ENCODE results near the gene FAM184B.

FAM184B gene

GRCh38 chr4:17816142-17816541 lies 34.7 kb upstream of the FAM184B start:
- no peak overlapping the region for H3K14ac ChIP-seq (ENCODE audit: low read length)
- no peak overlapping the region for H3K9ac ChIP-seq (ENCODE audit: low read depth, low read length, poor library complexity)
- H3K4me1 ChIP-seq (ENCODE audit: control insufficient read depth in 2 of 2, insufficient read depth in 1 of 2, low read depth in 1 of 2, low read length in 2 of 2), result peaks cover 0 to 4% of the 10 kb centered on the region in 2 donors
- no peak overlapping the region for H4K91ac ChIP-seq (ENCODE audit: low read depth, low read length, poor library complexity)
- no peaks in the 10 kb centered on the region for H3K27me3 ChIP-seq (ENCODE audit: control insufficient read depth in 3 of 3, insufficient read depth in 3 of 3, low read depth in 1 of 3, low read length in 3 of 3)
- peaks cover 6 to 87% of the 10 kb centered on the region in 2 donors for H3K36me3 ChIP-seq (replicated peaks in 1 of 2; ENCODE audit: control insufficient read depth in 2 of 2, insufficient read depth in 2 of 2, low read length in 2 of 2)
- no CpG with 5 or more reads among the region's 12 CpGs for WGBS, 2 donors (ENCODE audit: extremely low coverage in 2 of 2, insufficient read length in 2 of 2, insufficient replicate concordance in 1 of 2)
- no peak overlapping the region for H2BK120ac ChIP-seq (ENCODE audit: low read depth, low read length)
- no peak overlapping the region for H2BK5ac ChIP-seq (ENCODE audit: low read length)
- no peak overlapping the region for H2BK12ac ChIP-seq (ENCODE audit: low read length)
- H3K4ac ChIP-seq (ENCODE audit: low read length), result no peak overlapping the region
- H2AFZ ChIP-seq (ENCODE audit: low read length), result no peak overlapping the region
- no peaks in the 10 kb centered on the region for H3K79me1 ChIP-seq (ENCODE audit: low read depth, low read length)
- no peaks in the 10 kb centered on the region for H3K9me3 ChIP-seq (replicated peaks in 1 of 2; ENCODE audit: control insufficient read depth in 2 of 2, insufficient read depth in 1 of 2, low read depth in 1 of 2, low read length in 2 of 2)
- H4K8ac ChIP-seq (ENCODE audit: low read depth, low read length), result no peak overlapping the region
- H3K4me2 ChIP-seq (ENCODE audit: insufficient read depth, low read length, poor library complexity, severe bottlenecking), result no peak overlapping the region
- H2AK5ac ChIP-seq (ENCODE audit: low read depth, low read length), result no peak overlapping the region
- H3K4me3 ChIP-seq (ENCODE audit: low read length in 2 of 2), result no peak overlapping the region
- no peak overlapping the region for H3K23ac ChIP-seq (ENCODE audit: low read depth, low read length, poor library complexity)
- no peak overlapping the region for H3K27ac ChIP-seq (replicated peaks; ENCODE audit: low read length)
- DNase-seq (ENCODE audit: low spot score), result no peak
- no peak overlapping the region for H2BK15ac ChIP-seq (ENCODE audit: low read length)
- H3K18ac ChIP-seq (ENCODE audit: low read length), result no peak overlapping the region

- Histone ChIP-seq H3K79me1 (ENCODE audit: low read depth, low read length) (no peaks in the 10 kb centered on the region), H3K4me3 (ENCODE audit: low read length in 2 of 2) (no peak overlapping the region), H2AK5ac (ENCODE audit: low read depth, low read length) (no peak overlapping the region), H2BK15ac (ENCODE audit: low read length) (no peak overlapping the region), H3K4ac (ENCODE audit: low read length) (no peak overlapping the region), H3K9ac (ENCODE audit: low read depth, low read length, poor library complexity) (no peak overlapping the region), H3K4me2 (ENCODE audit: insufficient read depth, low read length, poor library complexity, severe bottlenecking) (no peak overlapping the region), H3K4me1 (ENCODE audit: control insufficient read depth in 2 of 2, insufficient read depth in 1 of 2, low read depth in 1 of 2, low read length in 2 of 2) (peaks cover 0 to 5% of the 10 kb centered on the region in 2 donors), H2BK12ac (ENCODE audit: low read length) (no peak overlapping the region), H4K8ac (ENCODE audit: low read depth, low read length) (no peak overlapping the region), H3K14ac (ENCODE audit: low read length) (no peak overlapping the region), H4K91ac (ENCODE audit: low read depth, low read length, poor library complexity) (no peak overlapping the region), H2BK120ac (ENCODE audit: low read depth, low read length) (no peak overlapping the region), H3K9me3 (replicated peaks in 1 of 2; ENCODE audit: control insufficient read depth in 2 of 2, insufficient read depth in 1 of 2, low read depth in 1 of 2, low read length in 2 of 2) (no peaks in the 10 kb centered on the region), H3K18ac (ENCODE audit: low read length) (no peak overlapping the region), H3K23ac (ENCODE audit: low read depth, low read length, poor library complexity) (no peak overlapping the region), H2AFZ (ENCODE audit: low read length) (no peak overlapping the region), H3K27ac (replicated peaks; ENCODE audit: low read length) (no peak overlapping the region), H2BK5ac (ENCODE audit: low read length) (no peak overlapping the region), H3K27me3 (ENCODE audit: control insufficient read depth in 3 of 3, insufficient read depth in 3 of 3, low read depth in 1 of 3, low read length in 3 of 3) (no peaks in the 10 kb centered on the region), H3K36me3 (replicated peaks in 1 of 2; ENCODE audit: control insufficient read depth in 2 of 2, insufficient read depth in 2 of 2, low read length in 2 of 2) (peaks cover 6 to 73% of the 10 kb centered on the region in 2 donors)
- no peak for DNase-seq (ENCODE audit: low spot score)
- no CpG with 5 or more reads among the region's 3 CpGs for WGBS, 2 donors (ENCODE audit: extremely low coverage in 2 of 2, insufficient read length in 2 of 2, insufficient replicate concordance in 1 of 2)
These were observed 32.7 kb upstream of the FAM184B start for GRCh38 chr4:17814140-17814539.

DNA sequence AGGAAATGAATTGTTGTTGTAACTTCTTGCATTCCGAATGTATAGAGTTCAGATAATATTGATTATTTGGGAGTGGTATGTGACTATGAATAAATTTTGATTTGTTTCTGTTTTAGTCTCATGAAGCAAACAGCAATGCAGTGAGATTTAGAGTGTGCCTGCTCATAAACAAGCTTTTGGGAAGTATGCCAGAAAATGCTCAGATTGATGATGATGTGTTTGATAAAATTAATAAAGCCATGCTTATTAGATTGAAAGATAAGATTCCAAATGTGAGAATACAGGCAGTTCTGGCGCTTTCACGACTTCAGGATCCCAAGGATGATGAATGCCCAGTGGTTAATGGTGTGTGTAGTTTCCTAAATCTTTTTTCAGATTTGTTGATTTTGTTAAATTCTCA lies 31.4 kb upstream of the FAM184B start:
- Histone ChIP-seq H3K23ac (ENCODE audit: low read depth, low read length, poor library complexity) (no peak overlapping the region), H2BK15ac (ENCODE audit: low read length) (no peak overlapping the region), H2AFZ (ENCODE audit: low read length) (no peak overlapping the region), H2AK5ac (ENCODE audit: low read depth, low read length) (no peak overlapping the region), H3K9me3 (replicated peaks in 1 of 2; ENCODE audit: control insufficient read depth in 2 of 2, insufficient read depth in 1 of 2, low read depth in 1 of 2, low read length in 2 of 2) (no peaks in the 10 kb centered on the region), H3K18ac (ENCODE audit: low read length) (no peak overlapping the region), H3K4me1 (ENCODE audit: control insufficient read depth in 2 of 2, insufficient read depth in 1 of 2, low read depth in 1 of 2, low read length in 2 of 2) (peaks cover 0 to 9% of the 10 kb centered on the region in 2 donors), H4K91ac (ENCODE audit: low read depth, low read length, poor library complexity) (no peak overlapping the region), H3K27ac (replicated peaks; ENCODE audit: low read length) (no peak overlapping the region), H3K36me3 (replicated peaks in 1 of 2; ENCODE audit: control insufficient read depth in 2 of 2, insufficient read depth in 2 of 2, low read length in 2 of 2) (peaks cover 6 to 73% of the 10 kb centered on the region in 2 donors), H4K8ac (ENCODE audit: low read depth, low read length) (no peak overlapping the region), H2BK120ac (ENCODE audit: low read depth, low read length) (no peak overlapping the region), H3K79me1 (ENCODE audit: low read depth, low read length) (no peaks in the 10 kb centered on the region), H3K4me2 (ENCODE audit: insufficient read depth, low read length, poor library complexity, severe bottlenecking) (no peak overlapping the region), H3K4ac (ENCODE audit: low read length) (no peak overlapping the region), H2BK12ac (ENCODE audit: low read length) (no peak overlapping the region), H3K9ac (ENCODE audit: low read depth, low read length, poor library complexity) (no peak overlapping the region), H3K27me3 (ENCODE audit: control insufficient read depth in 3 of 3, insufficient read depth in 3 of 3, low read depth in 1 of 3, low read length in 3 of 3) (no peaks in the 10 kb centered on the region), H3K4me3 (ENCODE audit: low read length in 2 of 2) (peak overlapping the region in 1 of 2 donors; percentile 91), H3K14ac (ENCODE audit: low read length) (no peak overlapping the region), H2BK5ac (ENCODE audit: low read length) (no peak overlapping the region)
- no CpG with 5 or more reads among the region's 3 CpGs for WGBS, 2 donors (ENCODE audit: extremely low coverage in 2 of 2, insufficient read length in 2 of 2, insufficient replicate concordance in 1 of 2)
- no peak for DNase-seq (ENCODE audit: low spot score)

DNA sequence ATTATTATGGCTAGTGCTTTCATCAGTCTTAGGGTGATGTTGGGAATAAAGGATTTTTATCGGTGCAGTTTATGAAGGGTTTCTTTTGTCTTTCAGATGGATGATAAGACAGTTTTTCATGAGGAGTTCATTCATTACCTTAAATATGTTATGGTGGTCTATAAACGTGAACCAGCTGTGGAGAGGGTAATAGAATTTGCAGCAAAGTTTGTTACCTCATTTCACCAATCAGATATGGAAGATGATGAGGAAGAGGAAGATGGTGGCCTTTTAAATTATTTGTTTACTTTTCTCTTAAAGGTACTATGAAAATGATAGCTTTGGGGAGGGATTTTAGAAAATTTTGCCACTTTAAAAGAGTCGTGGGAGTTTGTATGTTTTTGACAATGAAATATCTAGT lies 30.7 kb upstream of the FAM184B start:
- Histone ChIP-seq H2BK12ac (ENCODE audit: low read length) (no peak overlapping the region), H2BK5ac (ENCODE audit: low read length) (no peak overlapping the region), H4K91ac (ENCODE audit: low read depth, low read length, poor library complexity) (no peak overlapping the region), H3K14ac (ENCODE audit: low read length) (no peak overlapping the region), H3K4me3 (ENCODE audit: low read length in 2 of 2) (peak overlapping the region; percentile 69 to 91), H3K23ac (ENCODE audit: low read depth, low read length, poor library complexity) (no peak overlapping the region), H3K18ac (ENCODE audit: low read length) (no peak overlapping the region), H3K9ac (ENCODE audit: low read depth, low read length, poor library complexity) (no peak overlapping the region), H3K36me3 (replicated peaks in 1 of 2; ENCODE audit: control insufficient read depth in 2 of 2, insufficient read depth in 2 of 2, low read length in 2 of 2) (peaks cover 6 to 73% of the 10 kb centered on the region in 2 donors), H2AFZ (ENCODE audit: low read length) (no peak overlapping the region), H3K4me2 (ENCODE audit: insufficient read depth, low read length, poor library complexity, severe bottlenecking) (peak overlapping the region; percentile 18), H3K27me3 (ENCODE audit: control insufficient read depth in 3 of 3, insufficient read depth in 3 of 3, low read depth in 1 of 3, low read length in 3 of 3) (no peaks in the 10 kb centered on the region), H3K79me1 (ENCODE audit: low read depth, low read length) (no peaks in the 10 kb centered on the region), H4K8ac (ENCODE audit: low read depth, low read length) (no peak overlapping the region), H2BK120ac (ENCODE audit: low read depth, low read length) (no peak overlapping the region), H3K27ac (replicated peaks; ENCODE audit: low read length) (no peak overlapping the region), H3K4ac (ENCODE audit: low read length) (no peak overlapping the region), H3K9me3 (replicated peaks in 1 of 2; ENCODE audit: control insufficient read depth in 2 of 2, insufficient read depth in 1 of 2, low read depth in 1 of 2, low read length in 2 of 2) (no peaks in the 10 kb centered on the region), H2AK5ac (ENCODE audit: low read depth, low read length) (no peak overlapping the region), H3K4me1 (ENCODE audit: control insufficient read depth in 2 of 2, insufficient read depth in 1 of 2, low read depth in 1 of 2, low read length in 2 of 2) (peaks cover 0 to 16% of the 10 kb centered on the region in 2 donors), H2BK15ac (ENCODE audit: low read length) (no peak overlapping the region)
- DNase-seq (ENCODE audit: low spot score), result no peak
- no CpG with 5 or more reads among the region's 3 CpGs for WGBS, 2 donors (ENCODE audit: extremely low coverage in 2 of 2, insufficient read length in 2 of 2, insufficient replicate concordance in 1 of 2)
